GM11168 (cell line): ENCODE data around the gene CMKLR1.

Experiments
- in situ Hi-C: fragments of 300-500 bp; cut with MboI; formaldehyde crosslinking; loops from one replicate; pipeline ENCODE4 v1.12.0; 2022; ENCODE audit warnings: low sequenced_read_pairs; ENCODE audit not compliant: unreplicated experiment

Gene CMKLR1

DNA sequence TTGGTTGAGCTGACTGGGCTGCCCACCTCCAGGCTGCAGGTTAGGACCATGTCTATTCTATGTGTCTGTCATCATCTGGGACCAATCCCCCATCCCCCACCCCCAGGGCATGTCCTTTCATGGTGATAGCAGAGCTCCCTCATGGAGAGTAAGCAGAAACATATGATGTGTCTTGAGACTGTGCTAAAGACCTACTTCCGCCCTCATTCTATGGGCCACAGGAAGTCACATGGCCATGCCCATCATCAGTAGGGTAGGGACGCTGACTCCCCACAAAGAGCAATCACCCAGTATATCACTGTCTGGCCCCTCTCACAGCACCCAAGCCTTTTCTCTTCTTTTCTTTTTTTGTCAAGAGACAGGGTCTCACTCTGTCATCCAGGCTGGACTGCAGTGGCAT is 99.7 kb downstream of the CMKLR1 start:
- in situ Hi-C loops: no loop called here

GRCh38 chr12:108238474-108238873 is 100.6 kb downstream of the CMKLR1 start:
- in situ Hi-C loops: no loop called here
